HepG2 (cell line): ENCODE data around the gene P3H4. TPM values are rescaled to one million over a fixed set of nuclear protein-coding genes. Genes with fewer than 3 reads are reported as not detected.

ENCODE experiments used
- FOSL1 ChIP-seq: sonication (generic); formaldehyde crosslinking; IDR thresholded peaks from 2 replicates; pipeline ENCODE4 v1.9.0; 2021; ENCODE audit warnings: missing genetic modification reagents, borderline replicate concordance
- KLF6 ChIP-seq: IDR thresholded peaks from 2 replicates; pipeline ENCODE4 v1.8.0; 2016; ENCODE audit warnings: missing biosample characterization, missing genetic modification reagents
- KLF9 ChIP-seq: IDR thresholded peaks from 2 replicates; pipeline ENCODE4 v1.6.1; 2016; ENCODE audit warnings: low read depth
- MAFK ChIP-seq, 2 experiments: IDR thresholded peaks in 1 of 2; conservative IDR thresholded peaks in 1 of 2; 2 replicates each; pipeline ENCODE4 v1.6.1; 2011; ENCODE audit warnings: improper control_type of control experiment in 2 of 2, low read length in 2 of 2
- MED1 ChIP-seq: sonication (generic); formaldehyde crosslinking; IDR thresholded peaks from 2 replicates; pipeline ENCODE4 v1.4.0; 2020; ENCODE audit warnings: missing genetic modification reagents
- NCOR1 ChIP-seq: fragments of 200-600 bp; sonication (generic); IDR thresholded peaks from 2 replicates; pipeline ENCODE4 v1.7.0; 2017; ENCODE audit warnings: antibody characterized with exemption, low read length, borderline replicate concordance
- PRDM10 ChIP-seq: sonication (generic); formaldehyde crosslinking; IDR thresholded peaks from 2 replicates; pipeline ENCODE4 v1.4.0; 2020; ENCODE audit warnings: low read depth, missing genetic modification reagents
- RFXANK ChIP-seq: IDR thresholded peaks from 2 replicates; pipeline ENCODE4 v1.6.1; 2016
- SAFB2 ChIP-seq: sonication (generic); formaldehyde crosslinking; IDR thresholded peaks from 2 replicates; pipeline ENCODE4 v1.5.1; 2020; ENCODE audit warnings: missing genetic modification reagents, low read depth, mild to moderate bottlenecking, borderline replicate concordance
- SSRP1 ChIP-seq: IDR thresholded peaks from 2 replicates; pipeline ENCODE4 v1.6.1; 2016; ENCODE audit warnings: control low read depth
- STAT5B ChIP-seq: sonication (generic); formaldehyde crosslinking; IDR thresholded peaks from 2 replicates; pipeline ENCODE4 v1.4.0; 2020; ENCODE audit warnings: missing genetic modification reagents
- THYN1 ChIP-seq: sonication (generic); formaldehyde crosslinking; IDR thresholded peaks from 2 replicates; pipeline ENCODE4 v1.8.1; 2023; ENCODE audit warnings: low read depth, mild to moderate bottlenecking, moderate library complexity, missing genetic modification reagents, borderline replicate concordance
- TIGD3 ChIP-seq: sonication (generic); formaldehyde crosslinking; IDR thresholded peaks from 2 replicates; pipeline ENCODE4 v1.5.1; 2020; ENCODE audit warnings: mild to moderate bottlenecking, missing genetic modification reagents, borderline replicate concordance
- ZBTB39 ChIP-seq: sonication (generic); formaldehyde crosslinking; IDR thresholded peaks from 2 replicates; pipeline ENCODE4 v1.5.0; 2020; ENCODE audit warnings: missing genetic modification reagents
- ZNF282 ChIP-seq: fragments of 450-650 bp; IDR thresholded peaks from 2 replicates; pipeline ENCODE4 v1.6.1; 2018; ENCODE audit not compliant: partially characterized antibody
- ZNF512 ChIP-seq: sonication (generic); formaldehyde crosslinking; IDR thresholded peaks from 2 replicates; pipeline ENCODE4 v1.4.0; 2020; ENCODE audit warnings: mild to moderate bottlenecking, missing genetic modification reagents
- ZNF589 ChIP-seq: sonication (generic); formaldehyde crosslinking; conservative IDR thresholded peaks from 2 replicates; pipeline ENCODE4 v1.8.0; 2022; ENCODE audit warnings: mild to moderate bottlenecking, moderate library complexity, missing genetic modification reagents
- ZNF605 ChIP-seq: sonication (generic); formaldehyde crosslinking; IDR thresholded peaks from 2 replicates; pipeline ENCODE4 v1.8.0; 2022; ENCODE audit warnings: mild to moderate bottlenecking, missing genetic modification reagents
- ZNF614 ChIP-seq: IDR thresholded peaks from 2 replicates; pipeline ENCODE4 v1.6.1; 2018; ENCODE audit warnings: missing biosample characterization, missing genetic modification reagents, inconsistent platforms, borderline replicate concordance
- ZNF615 ChIP-seq: sonication (generic); formaldehyde crosslinking; IDR thresholded peaks from 2 replicates; pipeline ENCODE4 v1.5.0; 2020; ENCODE audit warnings: mild to moderate bottlenecking, missing genetic modification reagents, borderline replicate concordance
- polyA plus RNA-seq, 8 experiments: library from polyadenylated mRNA; depleted of rRNA in 3 of 8; stranded (reverse) in 7 of 8; unstranded in 1 of 8; fragments of >200 nt; fragmentation: Illumina TruSeq in 4 of 8; extraction: Trizol in 4 of 8; gene quantifications; 2 replicates each; pipeline versions ENCODE4 v1.2.1 to v1.2.3, GENCODE V29; 2011 to 2016; ENCODE audit warnings: low read depth in 4 of 8, missing spikeins in 1 of 8, mixed read lengths in 1 of 8; ENCODE audit not compliant: insufficient read depth in 1 of 8
- total RNA-seq, 5 experiments: library from RNA; depleted of rRNA; stranded (reverse); fragments of >200 nt; fragmentation: Illumina TruSeq; extraction: Trizol; gene quantifications; 2 replicates each; pipeline ENCODE4 v1.2.3, GENCODE V29; 2016; ENCODE audit warnings: low read depth in 1 of 5

P3H4 gene
- total and polyA plus RNA-seq, 2 of the 13 experiments (the other 11 are each of a cell fraction or from before 2014, with no cell fraction given) = 37.1 to 50.6 TPM

GRCh38 chr17:41792845-41793783 is 18.6 kb downstream of the P3H4 start (continued):
- TF ChIP-seq FOSL1 (CRISPR knock-in tag) (no peak), MED1 (CRISPR knock-in tag) (peak; percentile 20; the same call in 1 of the 2 replicates), RFXANK (CRISPR knock-in tag) (no peak), ZNF614 (CRISPR knock-in tag) (peak; percentile 55; the same call in 1 of the 2 replicates), SAFB2 (no peak), NCOR1 (no peak), STAT5B (CRISPR knock-in tag) (no peak), ZNF615 (CRISPR knock-in tag) (0 out of 2 replicates have a peak, but pooled peaks have one; percentile 47), KLF9 (CRISPR knock-in tag) (no peak), THYN1 (CRISPR knock-in tag) (no peak), ZNF512 (CRISPR knock-in tag) (no peak), ZNF282 (no peak), PRDM10 (0 out of 2 replicates have a peak, but pooled peaks have one; percentile 21), MAFK (conservative IDR thresholded peaks at IDR 0.05 in 1 of 2, IDR thresholded peaks at IDR 0.05 in 1 of 2; ENCODE audit: low read length in 2 of 2) (no peak), ZBTB39 (CRISPR knock-in tag) (0 out of 2 replicates have a peak, but pooled peaks have one; percentile 17), ZNF605 (CRISPR knock-in tag) (no peak; the same call in 1 of the 2 replicates), ZNF589 (CRISPR knock-in tag) (no peak), TIGD3 (CRISPR knock-in tag) (no peak), SSRP1 (no peak), KLF6 (CRISPR knock-in tag) (no peak)
